DND-41 (cell line): Measurements from ENCODE around the gene PXK.

Source experiments
- EZH2 ChIP-seq: IDR thresholded peaks from 3 replicates; pipeline ENCODE4 v1.6.1; 2012; ENCODE audit warnings: borderline replicate concordance, low read depth, mild to moderate bottlenecking, moderate library complexity, low read length, inconsistent platforms; ENCODE audit not compliant: severe bottlenecking
- TF ChIP-seq, protein P1 (sequence below): IDR thresholded peaks from 2 replicates; pipeline ENCODE4 v1.5.1; 2012; ENCODE audit warnings: borderline replicate concordance, low read length, moderate library complexity, mild to moderate bottlenecking; ENCODE audit not compliant: poor library complexity, severe bottlenecking; ENCODE audit errors: extremely low read depth

DNA sequence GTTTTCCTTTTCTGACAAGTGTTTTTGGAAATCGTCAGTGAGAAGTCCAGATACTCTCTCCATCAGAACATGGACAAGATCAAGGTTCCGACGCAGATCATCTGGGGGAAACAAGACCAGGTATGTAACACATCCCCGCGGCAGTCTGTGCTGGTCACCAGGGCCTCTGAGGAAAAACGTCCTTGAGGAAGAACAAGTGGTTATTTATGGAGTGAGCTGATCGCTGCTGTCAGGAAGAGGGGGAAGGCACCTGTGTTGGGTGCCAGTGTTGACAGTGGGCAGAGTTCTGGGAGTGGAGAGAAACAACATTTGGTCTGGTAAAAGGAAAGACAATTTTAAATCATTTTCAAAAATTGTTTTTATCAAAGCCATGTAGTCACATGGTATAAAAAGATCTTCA is 47.4 kb upstream of the PXK start:
- TF ChIP-seq, protein P1, sequence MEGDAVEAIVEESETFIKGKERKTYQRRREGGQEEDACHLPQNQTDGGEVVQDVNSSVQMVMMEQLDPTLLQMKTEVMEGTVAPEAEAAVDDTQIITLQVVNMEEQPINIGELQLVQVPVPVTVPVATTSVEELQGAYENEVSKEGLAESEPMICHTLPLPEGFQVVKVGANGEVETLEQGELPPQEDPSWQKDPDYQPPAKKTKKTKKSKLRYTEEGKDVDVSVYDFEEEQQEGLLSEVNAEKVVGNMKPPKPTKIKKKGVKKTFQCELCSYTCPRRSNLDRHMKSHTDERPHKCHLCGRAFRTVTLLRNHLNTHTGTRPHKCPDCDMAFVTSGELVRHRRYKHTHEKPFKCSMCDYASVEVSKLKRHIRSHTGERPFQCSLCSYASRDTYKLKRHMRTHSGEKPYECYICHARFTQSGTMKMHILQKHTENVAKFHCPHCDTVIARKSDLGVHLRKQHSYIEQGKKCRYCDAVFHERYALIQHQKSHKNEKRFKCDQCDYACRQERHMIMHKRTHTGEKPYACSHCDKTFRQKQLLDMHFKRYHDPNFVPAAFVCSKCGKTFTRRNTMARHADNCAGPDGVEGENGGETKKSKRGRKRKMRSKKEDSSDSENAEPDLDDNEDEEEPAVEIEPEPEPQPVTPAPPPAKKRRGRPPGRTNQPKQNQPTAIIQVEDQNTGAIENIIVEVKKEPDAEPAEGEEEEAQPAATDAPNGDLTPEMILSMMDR: no peak
- TF ChIP-seq EZH2: no peak
